ENCODE results near the gene PDE4B.
"Not testable (repeated sequence)": the region's sequence is repeated elsewhere in the genome, so short reads cannot be mapped to it uniquely, and the experiment has no call there.

Gene PDE4B

GRCh38 chr1:65817891-65818290 is 25.2 kb downstream of the PDE4B start:
- DNase-seq, result no peak

DNA sequence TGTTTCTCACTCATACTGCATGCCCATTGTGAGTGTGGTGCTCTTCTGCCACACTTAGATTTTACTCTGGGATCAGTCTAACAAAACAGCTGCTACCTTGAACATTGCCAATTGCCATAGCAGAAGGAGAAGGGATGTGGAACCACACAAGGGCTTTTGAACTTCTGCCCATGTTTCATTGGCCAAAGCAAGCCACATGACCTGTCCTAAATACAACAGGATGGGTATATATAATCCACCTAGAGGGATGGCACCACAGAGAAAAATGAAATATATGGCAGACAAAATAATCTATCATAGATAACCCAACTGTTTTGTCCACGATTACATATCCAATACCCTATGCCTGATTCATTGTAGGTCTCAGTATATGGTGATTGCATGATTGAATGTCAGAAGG is 26.3 kb downstream of the PDE4B start:
- DNase-seq, result no peak

DNA sequence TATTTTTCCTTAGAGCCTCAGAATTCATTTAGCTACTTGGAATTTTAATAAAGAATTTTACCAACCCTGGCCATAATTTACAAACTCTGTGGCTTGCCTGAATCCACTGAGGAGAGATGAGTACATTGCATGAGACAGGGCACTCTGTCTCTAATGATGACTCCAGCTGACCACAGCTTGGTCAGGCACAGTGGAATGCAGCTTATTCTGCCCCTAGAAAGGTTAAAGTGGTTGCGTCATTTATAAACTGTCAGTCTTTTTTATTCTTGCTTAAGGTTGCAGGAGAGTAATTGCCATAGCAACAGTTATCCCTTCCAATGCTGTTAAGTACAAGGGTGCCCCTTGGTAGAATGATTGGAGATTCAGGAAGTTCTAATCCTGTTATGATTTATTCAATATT is 28.3 kb downstream of the PDE4B start:
- DNase-seq, result no peak

GRCh38 chr1:65821386-65821785 is 28.7 kb downstream of the PDE4B start:
- DNase-seq, result no peak

- DNase-seq, result no peak
These were observed 31.4 kb downstream of the PDE4B start for GRCh38 chr1:65824103-65824502.

DNA sequence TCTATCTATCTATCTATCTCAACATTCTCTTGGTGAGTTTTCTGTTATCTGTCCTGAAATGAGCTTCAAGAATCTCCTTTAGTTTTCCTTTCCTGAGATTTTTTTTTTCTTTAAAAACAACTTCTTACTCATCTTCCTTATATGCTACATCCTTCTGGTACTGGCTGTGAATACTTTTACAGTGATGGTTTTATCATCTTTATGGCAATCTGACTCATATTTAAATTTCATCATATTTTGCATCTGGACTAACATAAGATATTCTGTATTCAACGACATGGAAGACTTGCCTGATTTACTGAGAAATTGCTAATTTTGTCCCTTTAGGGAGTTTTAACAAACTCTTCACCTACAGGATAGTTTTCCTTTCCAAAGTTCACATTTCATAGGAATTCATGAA is 33.0 kb downstream of the PDE4B start:
- no peak for DNase-seq

DNA sequence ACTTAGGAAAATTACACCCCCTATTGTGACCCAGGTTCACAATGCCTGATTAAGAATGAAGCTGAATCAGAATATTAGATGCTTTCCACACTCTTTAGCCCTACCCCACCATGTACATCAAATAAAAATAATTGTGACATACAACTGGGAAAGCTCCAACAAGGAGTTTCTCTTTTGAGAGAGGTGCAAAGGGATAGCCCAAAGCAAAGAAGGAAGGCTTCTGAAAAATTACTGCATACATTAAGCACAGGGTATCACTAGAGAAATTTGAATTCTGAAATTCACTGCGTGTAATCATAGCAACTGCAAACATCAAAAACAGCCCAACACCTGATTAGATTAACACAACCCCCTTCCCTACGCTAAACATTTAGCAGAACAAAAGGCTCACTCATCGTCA is 34.1 kb downstream of the PDE4B start:
- no peak for DNase-seq

GRCh38 chr1:65827346-65827745 is 34.7 kb downstream of the PDE4B start:
- DNase-seq, result no peak

- no peak for DNase-seq
These were observed 37.6 kb downstream of the PDE4B start for GRCh38 chr1:65830306-65830705.

GRCh38 chr1:65832296-65832695 is 39.6 kb downstream of the PDE4B start:
- DNase-seq, result no peak

DNA sequence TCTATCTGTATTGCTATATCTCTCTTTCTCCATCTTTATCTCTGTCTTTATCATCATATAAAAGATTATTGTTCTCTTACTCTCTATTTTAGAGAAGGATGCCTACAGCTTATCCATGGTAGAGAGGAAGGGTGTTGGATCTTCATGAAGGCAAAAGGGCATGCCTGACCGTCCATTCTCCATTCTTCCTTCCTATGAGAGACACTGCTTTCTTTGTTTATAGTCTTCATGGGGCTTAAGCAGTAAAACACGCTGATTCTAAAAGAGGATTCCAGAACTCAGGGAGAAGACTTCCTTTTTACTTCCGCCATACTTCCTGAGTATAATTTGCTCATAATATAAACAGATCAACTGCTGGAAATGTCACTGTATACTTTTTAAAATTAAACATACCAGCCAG is 44.0 kb downstream of the PDE4B start:
- no peak for DNase-seq

DNA sequence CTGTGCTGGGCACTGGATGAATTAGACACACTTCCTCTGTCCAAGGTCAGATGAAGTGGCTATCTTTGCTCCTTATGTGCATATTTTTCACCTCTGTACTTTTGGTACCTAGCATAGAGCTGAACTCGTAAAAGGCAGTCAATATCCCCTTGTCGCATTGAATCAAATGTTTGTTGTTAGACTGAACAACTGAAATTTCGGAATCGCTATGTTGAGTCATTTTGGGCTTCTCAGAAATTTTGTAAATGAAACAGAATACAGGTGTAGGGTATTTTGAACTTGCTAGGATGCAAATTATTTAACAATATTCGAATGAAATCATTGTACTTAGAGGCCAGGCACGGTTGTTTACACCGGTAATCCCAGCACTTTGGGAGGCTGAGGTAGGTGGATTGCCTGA is 48.0 kb downstream of the PDE4B start:
- no peak for DNase-seq

GRCh38 chr1:65844296-65844695 is 51.6 kb downstream of the PDE4B start:
- no peak for DNase-seq

- DNase-seq, result no peak
These were observed 52.3 kb downstream of the PDE4B start for GRCh38 chr1:65844821-65845534.

- peak in 1 of 2 donors; percentile 3 for DNase-seq
These were observed 52.9 kb downstream of the PDE4B start for GRCh38 chr1:65845535-65846060.

- DNase-seq, result no peak
These were observed 54.2 kb downstream of the PDE4B start for GRCh38 chr1:65846866-65847265.

DNA sequence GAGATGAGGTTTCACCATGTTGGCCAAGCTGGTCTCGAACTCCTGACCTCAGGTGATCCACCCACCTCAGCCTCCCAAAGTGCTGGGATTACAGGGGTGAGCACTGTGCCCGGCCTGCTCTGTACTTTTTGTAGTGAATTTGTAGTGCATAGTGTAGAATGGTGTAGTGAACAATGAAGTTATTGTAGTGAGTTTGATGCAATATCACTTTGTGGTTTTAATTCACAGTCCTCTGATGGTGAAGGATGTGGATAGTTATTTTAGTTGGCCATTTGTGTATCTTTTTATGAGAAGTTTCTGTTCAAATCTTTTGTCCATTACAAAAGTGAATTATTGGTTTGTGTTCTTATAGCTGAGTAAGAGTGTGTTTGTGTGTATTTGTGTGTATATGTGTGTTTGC is 57.6 kb downstream of the PDE4B start:
- DNase-seq, result no peak

DNA sequence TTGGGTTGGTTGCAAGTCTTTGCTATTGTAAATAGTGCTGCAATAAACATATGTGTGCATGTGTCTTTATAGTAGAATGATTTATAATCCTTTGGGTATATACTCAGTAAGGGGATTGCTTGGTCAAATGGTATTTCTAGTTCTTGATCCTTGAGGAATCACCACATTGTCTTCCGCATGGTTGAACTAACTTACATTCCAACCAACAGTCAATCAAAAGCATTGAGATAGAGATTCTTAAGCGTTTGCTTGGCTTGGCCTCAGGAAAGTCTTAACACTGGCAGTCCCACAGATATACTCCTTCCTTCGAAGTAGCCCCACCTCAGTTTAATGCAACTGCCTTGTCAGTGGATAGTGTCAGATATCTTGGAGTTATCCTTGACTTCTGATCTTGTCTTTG is 63.9 kb downstream of the PDE4B start:
- DNase-seq, result not testable (repeated sequence)

- no peak for DNase-seq
These were observed 73.7 kb downstream of the PDE4B start for GRCh38 chr1:65866439-65866838.

DNA sequence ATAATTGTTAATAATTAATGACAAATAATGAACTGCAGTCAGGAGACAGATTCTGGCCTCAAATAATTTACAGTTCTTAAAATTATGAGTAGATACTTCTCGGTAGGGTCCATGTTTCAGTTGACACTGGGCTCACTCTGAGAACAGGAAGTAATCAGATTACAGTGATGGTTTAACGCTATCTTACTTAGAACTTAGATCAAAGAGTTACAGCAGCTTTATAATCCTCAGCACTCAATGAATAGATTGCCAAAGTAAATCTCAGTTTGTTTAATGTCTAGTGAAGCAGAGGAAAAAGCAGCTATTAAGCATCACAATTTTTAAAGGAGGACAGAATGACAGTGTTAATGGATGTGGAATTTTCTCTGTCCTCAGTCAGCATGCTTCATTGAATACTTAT is 79.6 kb downstream of the PDE4B start:
- no peak for DNase-seq

DNA sequence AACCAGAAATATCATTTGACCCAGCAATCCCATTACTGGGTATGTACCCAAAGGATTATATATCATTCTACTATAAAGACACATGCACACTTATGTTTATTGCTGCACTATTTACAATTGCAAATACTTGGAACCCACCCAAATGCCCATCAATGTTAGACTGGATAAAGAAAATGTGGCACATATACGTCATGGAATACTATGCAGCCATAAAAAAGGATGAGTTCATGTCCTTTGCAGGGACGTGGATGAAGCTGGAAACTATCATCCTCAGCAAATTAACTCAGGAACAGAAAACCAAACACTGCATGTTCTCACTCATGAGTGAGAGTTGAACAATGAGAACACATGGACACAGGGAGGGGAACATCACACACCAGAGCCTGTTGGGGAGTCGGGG is 85.6 kb downstream of the PDE4B start:
- DNase-seq, result not testable (repeated sequence)

DNA sequence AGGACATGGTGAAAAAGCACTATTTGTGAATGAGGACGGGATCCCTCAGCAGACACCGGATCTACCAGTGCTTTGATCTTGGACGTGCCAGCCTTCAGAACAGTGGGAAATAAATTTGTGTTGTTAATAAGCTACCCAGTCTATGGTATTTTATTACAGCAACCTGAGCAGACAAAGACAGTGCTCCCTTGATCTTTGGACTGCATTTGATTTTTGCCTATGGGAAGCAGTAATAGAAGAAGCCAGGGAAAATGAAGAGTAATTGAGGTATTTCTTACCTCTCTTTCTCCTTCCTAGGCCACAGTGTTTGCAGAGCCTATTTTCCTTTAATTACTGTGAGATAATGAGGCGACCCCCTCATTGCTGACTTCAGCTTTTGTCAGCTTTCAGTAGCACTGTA is 87.9 kb downstream of the PDE4B start:
- no peak for DNase-seq

DNA sequence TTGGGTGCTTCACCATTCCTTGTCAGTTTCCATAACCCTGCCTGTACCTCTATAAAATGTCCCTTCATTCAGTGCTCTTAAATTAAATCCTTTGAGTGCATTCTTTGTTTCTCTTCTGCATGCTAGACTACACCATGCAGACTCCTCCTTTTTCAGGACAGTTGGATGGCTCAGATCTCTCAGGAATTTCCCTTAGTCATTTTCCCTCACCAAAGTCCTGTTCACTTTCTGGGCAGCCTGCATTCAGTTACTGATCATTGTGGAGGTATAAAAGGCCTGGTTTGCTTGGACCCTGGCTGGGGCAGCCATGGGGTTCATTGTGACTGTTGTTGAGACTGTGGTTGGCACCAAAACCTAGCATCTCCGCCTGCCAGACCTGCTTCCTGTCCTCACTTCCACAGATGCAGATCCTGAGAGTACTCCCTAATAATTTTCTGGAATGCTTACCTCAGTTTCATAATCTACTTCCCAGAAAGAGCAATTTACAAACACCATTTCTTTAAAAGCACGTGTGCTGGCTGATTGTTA is 88.4 kb downstream of the PDE4B start:
- DNase-seq, result no peak

DNA sequence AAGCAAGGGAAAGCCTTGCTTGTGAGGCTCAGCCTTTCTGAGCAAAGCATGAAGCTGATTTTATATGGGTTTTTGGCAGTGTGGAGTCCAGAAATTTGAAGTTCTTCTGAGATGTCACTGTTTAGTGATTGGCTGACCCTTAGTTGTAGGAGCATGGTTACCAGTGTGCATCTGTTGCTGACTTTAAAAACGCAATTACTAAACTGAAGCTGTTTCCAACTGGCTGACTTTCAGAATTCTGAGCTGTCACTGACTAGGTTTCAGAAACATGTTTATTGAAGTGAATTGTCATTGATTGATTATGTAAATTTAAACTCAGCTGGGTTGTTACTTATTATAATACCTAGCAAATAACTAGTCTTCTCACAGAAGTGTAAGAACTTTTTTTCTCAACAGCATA is 89.4 kb downstream of the PDE4B start:
- no peak for DNase-seq

DNA sequence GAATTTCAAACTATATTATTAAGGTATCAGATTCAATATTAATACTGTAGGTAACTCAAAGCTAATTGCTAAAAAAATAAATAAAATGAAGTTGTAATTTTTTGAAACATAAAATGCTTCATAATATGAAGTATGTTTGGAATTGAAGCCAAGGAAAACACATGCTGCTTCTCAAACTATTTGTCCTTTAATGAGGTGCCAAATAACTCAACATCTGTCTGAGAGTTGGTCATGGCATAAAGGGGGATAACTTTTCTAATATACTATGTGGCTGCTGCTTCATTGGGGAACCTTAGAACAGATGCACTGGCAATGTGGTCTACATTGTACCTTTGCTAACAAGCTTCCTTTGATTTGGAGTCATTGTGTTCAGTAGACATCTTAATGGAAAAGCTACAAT is 96.7 kb downstream of the PDE4B start:
- no peak for DNase-seq

Measured in bone marrow (tissue), 2 donors.